NCI-H187 treated with DMSO at 0.1 percent for 48 hours (cell line): ENCODE measurements around the gene MRRF.

Experiments
- DNase-seq: peaks from one replicate; lab custom pipeline; 2025; lab: John Stamatoyannopoulos, UW

MRRF gene, protein sequence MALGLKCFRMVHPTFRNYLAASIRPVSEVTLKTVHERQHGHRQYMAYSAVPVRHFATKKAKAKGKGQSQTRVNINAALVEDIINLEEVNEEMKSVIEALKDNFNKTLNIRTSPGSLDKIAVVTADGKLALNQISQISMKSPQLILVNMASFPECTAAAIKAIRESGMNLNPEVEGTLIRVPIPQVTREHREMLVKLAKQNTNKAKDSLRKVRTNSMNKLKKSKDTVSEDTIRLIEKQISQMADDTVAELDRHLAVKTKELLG

GRCh38 chr9:122264360-122265148 lies at the start of gene MRRF, which contains the start of gene RBM18:
TSS of gene MRRF (plus strand) at chr9:122264882. CDS start at chr9:122270892, 6,010 bp downstream.
TSS of gene RBM18 (minus strand) at chr9:122264840. CDS start at chr9:122261492, 3,348 bp downstream.
- DNase-seq: no peak

- DNase-seq: no peak
Measured at GRCh38 chr9:122215663-122216062, 49.0 kb upstream of the MRRF start.

GRCh38 chr9:122216138-122216797 lies 48.4 kb upstream of the MRRF start:
- no peak for DNase-seq

GRCh38 chr9:122216798-122217418 lies 47.8 kb upstream of the MRRF start:
- no peak for DNase-seq

DNA sequence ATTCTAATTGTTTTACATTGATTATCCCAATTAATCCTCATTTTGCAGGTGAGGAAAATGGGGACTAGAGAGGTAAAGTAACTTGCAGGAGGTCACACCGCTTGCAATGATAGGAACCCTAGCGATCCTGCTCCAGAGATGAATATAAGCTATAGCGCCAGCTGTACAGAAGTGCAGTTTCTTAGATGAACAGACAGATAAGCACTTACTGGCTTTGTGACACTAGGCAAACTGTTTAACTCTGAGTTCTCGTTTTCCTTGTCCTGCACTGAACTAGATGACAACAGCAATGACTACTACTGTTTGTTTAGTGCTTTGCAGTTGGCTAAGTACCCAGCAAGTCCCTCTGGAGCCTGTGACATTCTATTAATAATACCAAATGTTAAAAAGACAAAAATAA lies 47.0 kb upstream of the MRRF start:
- no peak for DNase-seq

GRCh38 chr9:122218071-122218934 lies 46.4 kb upstream of the MRRF start:
- DNase-seq: no peak

GRCh38 chr9:122218935-122219855 lies 45.5 kb upstream of the MRRF start:
- DNase-seq: no peak

DNA sequence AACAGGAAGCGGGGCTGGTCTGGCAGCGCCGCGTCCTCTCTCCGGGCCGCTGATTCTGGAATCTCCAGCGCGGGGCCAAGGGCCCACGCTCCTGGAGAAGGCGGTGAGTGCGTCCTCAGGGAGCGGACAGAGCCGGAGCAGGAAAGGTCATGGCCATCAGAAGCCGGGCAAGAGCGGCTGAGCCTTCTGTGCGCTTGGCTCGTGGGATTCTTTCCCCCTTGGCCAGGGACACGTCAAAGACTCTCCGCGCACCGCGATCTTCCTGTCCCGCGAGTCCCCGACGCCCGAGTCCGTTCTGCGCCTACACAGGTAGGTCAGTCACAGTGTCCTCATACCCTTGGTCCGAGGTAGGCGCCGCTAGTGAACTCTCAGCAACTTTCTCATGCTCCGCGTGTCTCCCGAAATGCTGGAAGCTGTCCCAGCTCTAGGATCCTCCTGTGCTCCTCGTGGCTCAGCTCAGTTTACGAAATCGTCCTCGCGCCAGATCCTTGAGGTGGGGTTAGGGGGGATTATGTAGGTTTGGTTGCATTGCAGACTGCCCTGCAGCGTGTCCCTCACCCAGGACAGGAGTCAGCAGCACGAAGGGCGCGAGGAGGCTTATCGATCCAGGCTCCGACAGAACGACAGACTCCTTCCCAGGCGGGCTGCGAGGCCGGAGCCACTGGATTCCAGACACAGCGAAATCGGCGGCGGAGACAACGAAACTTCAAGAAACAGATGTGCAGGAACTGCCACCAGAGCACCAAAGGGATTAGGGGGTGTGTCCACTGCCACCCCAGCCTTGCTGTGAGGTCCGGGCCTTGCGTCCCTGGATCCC lies 44.6 kb upstream of the MRRF start:
- no peak for DNase-seq

DNA sequence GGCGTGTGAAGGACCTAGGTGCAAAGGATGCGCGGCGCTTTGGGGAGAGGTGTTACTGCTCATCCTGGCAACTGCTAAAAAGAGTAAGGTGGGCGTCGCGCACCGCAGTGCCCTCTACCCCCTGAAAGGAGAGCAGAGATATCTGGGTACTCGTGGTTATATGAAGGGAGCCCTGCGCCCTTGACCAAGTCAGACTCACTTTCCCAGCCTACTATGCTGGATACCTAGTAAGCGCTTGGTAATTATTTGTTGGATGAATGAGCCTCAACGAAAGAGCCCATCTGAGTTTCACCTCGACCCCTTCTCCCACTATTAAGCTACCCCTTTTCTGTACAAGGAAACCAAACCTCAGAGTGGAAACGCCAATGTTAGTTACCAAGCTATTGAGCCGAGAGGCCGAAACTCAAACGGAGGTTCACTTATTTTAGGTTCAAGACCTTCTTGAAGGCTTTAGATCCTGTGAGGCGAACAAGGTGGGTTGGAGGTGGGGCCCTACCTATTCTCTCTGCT lies 44.0 kb upstream of the MRRF start:
- DNase-seq: no peak

DNA sequence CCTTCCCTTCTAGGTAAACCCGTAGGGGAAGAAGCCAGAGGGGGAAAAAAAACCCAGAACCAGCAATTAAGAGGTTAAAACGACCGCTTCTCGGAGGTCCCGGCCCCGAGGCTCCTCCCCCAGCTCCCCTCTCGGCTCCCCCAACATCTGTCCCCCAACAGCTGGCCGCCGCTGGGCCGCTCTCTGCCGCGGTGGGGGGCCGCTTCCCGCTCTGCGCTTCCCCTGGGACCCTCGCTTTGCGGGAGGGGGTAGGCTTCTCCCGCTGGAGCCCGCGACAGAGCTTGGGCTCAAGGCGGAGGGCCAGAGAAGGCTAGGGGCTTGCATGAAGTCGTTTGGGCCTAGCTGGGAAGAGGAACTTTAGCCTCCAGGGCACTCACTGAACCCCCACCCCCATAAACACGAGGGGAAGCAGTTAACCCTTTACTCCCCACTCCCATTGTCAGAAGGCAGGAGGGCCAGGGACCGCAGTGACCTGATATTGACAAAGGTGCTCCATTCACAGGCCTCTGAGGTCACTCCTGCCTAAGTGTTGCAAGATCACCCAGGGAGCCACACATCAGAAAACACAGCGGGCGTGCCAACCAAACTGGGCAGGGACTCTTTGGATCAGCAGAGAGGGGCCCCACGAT lies 43.4 kb upstream of the MRRF start:
- no peak for DNase-seq

DNA sequence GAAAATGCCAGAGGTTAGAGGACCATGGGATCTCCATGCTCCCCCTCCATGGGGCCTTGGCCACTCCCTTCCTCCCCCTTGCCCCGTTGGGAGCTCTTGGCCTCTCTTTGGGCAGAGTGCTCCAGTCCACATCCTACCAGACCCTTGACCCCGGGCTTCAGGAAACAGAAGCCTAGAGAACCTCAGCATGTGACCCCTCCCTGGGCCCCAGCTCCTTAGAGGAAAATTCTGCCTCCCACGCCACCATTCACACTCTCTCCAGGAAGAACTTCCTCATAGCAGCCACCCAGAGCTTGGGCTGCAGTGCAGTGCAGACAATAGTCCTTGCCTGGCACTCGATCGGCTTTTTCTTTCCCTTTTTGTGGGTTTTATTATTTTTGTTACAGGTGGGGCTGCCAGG lies 41.9 kb upstream of the MRRF start:
- no peak for DNase-seq

DNA sequence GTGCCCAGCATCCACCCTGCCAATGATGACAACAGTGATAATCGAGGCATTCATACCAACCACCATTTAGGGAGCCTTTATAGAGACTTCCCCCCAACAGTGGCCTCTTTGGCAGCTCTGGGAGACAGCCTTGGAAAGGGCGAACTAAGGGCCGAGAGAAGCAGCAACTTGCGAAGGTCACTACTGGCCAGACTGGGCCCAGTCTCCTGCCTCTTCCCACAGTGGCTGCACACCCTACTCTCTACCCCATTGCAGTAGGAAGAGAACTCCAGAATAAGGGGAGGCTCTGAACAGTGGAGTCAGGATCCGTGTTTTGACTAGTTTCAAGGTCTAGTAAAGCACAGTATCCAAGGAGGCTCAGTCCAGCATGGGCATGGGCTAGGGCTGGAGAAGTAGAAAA lies 41.2 kb upstream of the MRRF start:
- DNase-seq: no peak

GRCh38 chr9:122225312-122226141 lies 39.2 kb upstream of the MRRF start:
- no peak for DNase-seq

DNA sequence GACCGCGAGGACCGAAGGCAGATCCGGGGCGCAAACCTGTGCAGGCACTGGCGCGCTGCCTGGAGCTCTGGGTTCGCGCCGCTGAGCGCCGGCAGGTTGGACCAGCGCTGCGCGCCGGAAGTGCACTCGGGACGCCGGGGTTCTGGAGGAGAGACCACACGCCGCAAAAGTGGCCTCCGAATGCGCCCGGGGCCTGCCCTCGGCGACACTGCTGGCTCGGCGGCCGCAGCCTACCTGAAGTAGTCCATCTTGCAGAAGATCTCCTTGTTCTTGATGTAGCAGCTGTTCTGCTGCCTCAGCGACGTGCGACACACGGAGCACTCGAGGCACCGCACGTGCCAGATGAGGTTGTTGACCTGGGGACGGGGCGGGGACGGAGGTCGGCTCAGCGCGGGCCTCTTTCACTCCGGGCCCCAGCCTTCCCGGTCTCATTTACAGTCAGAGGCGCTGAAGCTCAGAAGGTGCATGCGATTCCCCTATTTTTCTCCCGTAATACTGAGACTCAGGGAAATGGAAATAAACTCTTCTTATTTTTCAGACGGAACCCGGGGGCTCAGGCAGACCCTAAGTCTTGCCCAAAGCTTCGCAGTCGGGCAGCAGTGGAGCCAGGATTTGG lies 38.4 kb upstream of the MRRF start:
- DNase-seq: no peak

GRCh38 chr9:122226758-122227574 lies 37.7 kb upstream of the MRRF start:
- DNase-seq: no peak

GRCh38 chr9:122227575-122227900 lies 37.1 kb upstream of the MRRF start:
- no peak for DNase-seq

DNA sequence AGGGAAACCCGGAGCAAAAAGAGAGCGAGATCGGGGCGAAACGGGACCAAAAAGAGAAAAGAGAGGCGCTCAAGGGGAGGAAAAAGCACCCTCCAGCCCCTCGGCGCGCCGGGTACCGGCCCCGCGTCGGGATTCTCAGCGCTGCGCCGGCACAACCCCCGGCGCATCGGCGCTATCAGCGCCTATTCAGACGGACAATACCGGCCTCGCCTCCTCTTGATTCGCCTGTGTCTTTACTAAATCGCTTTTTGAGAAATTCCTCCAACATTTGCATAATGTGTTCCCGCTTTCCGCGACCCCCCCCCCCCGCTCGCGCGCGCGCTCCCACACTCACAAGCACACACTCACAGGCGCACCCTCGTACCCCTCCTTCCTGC lies 36.5 kb upstream of the MRRF start:
- no peak for DNase-seq
